Heart right ventricle (tissue), 16 donors: ENCODE measurements around the gene DPF3. TPM values are rescaled to one million over a fixed set of nuclear protein-coding genes. Genes with fewer than 3 reads are reported as not detected.
A peak's percentile ranks its signal among the peaks of the same experiment; 100 is the strongest.

Experiments used
- ATAC-seq, 8 donors: fragments of 200-7000 bp; cut with Tn5 transposase; one replicate each; pipeline ENCODE4 v1.9.1; 2020; ENCODE audit warnings: mild to moderate bottlenecking in 8 of 8, moderate library complexity in 8 of 8, moderate number of reproducible peaks in 1 of 8
- DNase-seq, 2 donors: peaks; one replicate each; pipeline ENCODE4 v3.0.0-alpha.2; 2020
- H3K27ac ChIP-seq, 10 donors: fragments of 200-600 bp; sonication (generic) in 2 of 10; one replicate each; pipeline versions ENCODE4 v1.5.0 to v1.8.0; 2020 to 2022; ENCODE audit warnings: mild to moderate bottlenecking in 3 of 10
- H3K27me3 ChIP-seq, 7 donors: fragments of 200-600 bp; one replicate each; pipeline ENCODE4 v1.8.0; 2021 to 2022; ENCODE audit warnings: mild to moderate bottlenecking in 2 of 7
- H3K36me3 ChIP-seq, 9 donors: fragments of 200-600 bp; sonication (generic) in 1 of 9; one replicate each; pipeline versions ENCODE4 v1.5.0 to v1.8.0; 2020 to 2022; ENCODE audit warnings: mild to moderate bottlenecking in 2 of 9
- H3K4me1 ChIP-seq, 9 donors: fragments of 200-600 bp; sonication (generic) in 1 of 9; one replicate each; pipeline versions ENCODE4 v1.5.0 to v1.8.0; 2020 to 2022; ENCODE audit warnings: mild to moderate bottlenecking in 4 of 9
- H3K4me3 ChIP-seq, 10 donors: fragments of 200-600 bp; sonication (generic) in 2 of 10; one replicate each; pipeline versions ENCODE4 v1.5.0 to v1.8.0; 2020 to 2022; ENCODE audit warnings: mild to moderate bottlenecking in 7 of 10, moderate library complexity in 2 of 10
- H3K9me3 ChIP-seq, 11 donors: fragments of 200-600 bp in 10 of 11; sonication (generic) in 2 of 11; one replicate each; pipeline versions ENCODE4 v1.5.0 to v1.8.0; 2013 to 2022; ENCODE audit warnings: mild to moderate bottlenecking in 2 of 11, control low read depth in 1 of 11, moderate library complexity in 1 of 11
- WGBS, 2 donors: extraction: QIAGEN DNeasy Blood & Tissue Kit; methylation state at CpG; one replicate each; pipeline ENCODE4 v1.1.7; 2013; ENCODE audit warnings: inconsistent platforms in 1 of 2; 5-methylcytosine and 5-hydroxymethylcytosine counted together
- intact Hi-C, 10 donors: fragments of 100-400 bp; cut with DNase I; formaldehyde crosslinking; loops; one replicate each; pipeline versions ENCODE4 v1.11.1 to v1.14.2; 2022
- polyA plus RNA-seq, 2 donors: library from polyadenylated mRNA; stranded (reverse); fragments of 200-250 nt; gene quantifications; one replicate each; pipeline ENCODE4 v1.2.3, GENCODE V29; 2013
- total RNA-seq, 10 donors: library from RNA; stranded (reverse); fragmentation: NEBNext Ultra II Directional in 3 of 10; extraction: Animal tissue kit (Norgen Biotek cat#: 25700) in 3 of 10; gene quantifications; one replicate each; pipeline versions ENCODE4 v1.2.1 to v1.2.4, GENCODE V29; 2021 to 2023
- TF ChIP-seq, protein P1 (sequence below), 9 donors: fragments of 200-600 bp; sonication (generic) in 2 of 9; IDR thresholded peaks; one replicate each; pipeline versions ENCODE4 v1.5.0 to v1.8.0; 2021 to 2022; ENCODE audit warnings: antibody characterized with exemption in 9 of 9, mild to moderate bottlenecking in 5 of 9, moderate library complexity in 1 of 9
- donor health status: Arrhythmogenic right ventricular cardiomyopathy.
- donor health status: ischemic (EF 13 %, LVEDD 7.1; RV severe dilation, severe dysfunction).
- donor health status: healthy with polysubstance abuse.
- donor health status: DM: no; HTN: yes; CAD: no.
- donor health status: DM: no; HTN: no; CAD: no.
- donor health status: ischemic (EF 25% LVEDD 6.9; RV normal size, moderate dysfunction).
- donor health status: ischemic (EF 25% LVEDD 5.7; RV mildly dilated, moderate dysfunction).
- donor health status: healthy.
- donor health status: DM: yes; HTN: yes; CAD: no.
- donor health status: Ischemic cardiomyopathy.
- donor health status: ischemic (EF 35%, LVEDD 5.7; RV mildly dilated, moderate dysfunction).
- donor health status: nonischemic (EF 11% LVEDD 7.7; RV severe dilation, severe dysfunction).
- donor health status: DM: yes; HTN: yes; CAD: no.
- donor health status: PGD.
- donor health status: ischemic (EF 29% LVEDD 5.4; RV normal size, mild dysfunction).
- donor health status: nonischemic (EF 23%, LVEDD 6.1; RV moderate dilation, normal function).

Gene DPF3
- total and polyA plus RNA-seq, 12 donors: 3.8 to 52.3 (median 35.6) TPM

DNA sequence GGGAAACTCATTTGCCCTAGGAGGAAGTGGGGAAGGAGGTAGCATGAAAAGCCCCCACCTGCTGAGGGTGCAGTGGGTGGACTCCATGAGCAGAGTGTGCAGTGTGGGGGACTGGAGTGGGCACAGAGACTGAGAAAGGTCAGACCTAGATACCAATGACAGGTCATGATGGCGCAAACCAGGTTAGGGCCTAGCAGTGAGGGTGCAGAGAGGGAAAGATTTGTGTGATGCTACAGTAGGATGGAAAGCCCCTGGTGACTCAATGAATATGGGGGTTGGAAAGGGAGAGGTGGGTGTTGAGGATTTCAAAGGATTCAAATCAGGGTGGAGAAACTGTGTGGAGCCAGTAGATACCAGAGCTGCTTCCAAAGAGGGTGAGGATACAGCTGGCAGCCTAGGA is 319.2 kb downstream of the DPF3 start:
- H3K4me3 ChIP-seq: no peak overlapping the region
- WGBS, 2 donors: 97 to 100% methylated on average over 1 of the region's 1 CpG
- H3K4me1 ChIP-seq: peaks cover 0 to 3% (median 0%) of the 10 kb centered on the region in 9 donors
- no peaks in the 10 kb centered on the region for H3K36me3 ChIP-seq
- no peak overlapping the region for H3K27ac ChIP-seq
- ATAC-seq (no peak), DNase-seq (no peak)
- H3K9me3 ChIP-seq: no peaks in the 10 kb centered on the region
- intact Hi-C loops: no loop called here
- H3K27me3 ChIP-seq: peaks cover 0 to 6% (median 0%) of the 10 kb centered on the region in 7 donors
- TF ChIP-seq, protein P1, sequence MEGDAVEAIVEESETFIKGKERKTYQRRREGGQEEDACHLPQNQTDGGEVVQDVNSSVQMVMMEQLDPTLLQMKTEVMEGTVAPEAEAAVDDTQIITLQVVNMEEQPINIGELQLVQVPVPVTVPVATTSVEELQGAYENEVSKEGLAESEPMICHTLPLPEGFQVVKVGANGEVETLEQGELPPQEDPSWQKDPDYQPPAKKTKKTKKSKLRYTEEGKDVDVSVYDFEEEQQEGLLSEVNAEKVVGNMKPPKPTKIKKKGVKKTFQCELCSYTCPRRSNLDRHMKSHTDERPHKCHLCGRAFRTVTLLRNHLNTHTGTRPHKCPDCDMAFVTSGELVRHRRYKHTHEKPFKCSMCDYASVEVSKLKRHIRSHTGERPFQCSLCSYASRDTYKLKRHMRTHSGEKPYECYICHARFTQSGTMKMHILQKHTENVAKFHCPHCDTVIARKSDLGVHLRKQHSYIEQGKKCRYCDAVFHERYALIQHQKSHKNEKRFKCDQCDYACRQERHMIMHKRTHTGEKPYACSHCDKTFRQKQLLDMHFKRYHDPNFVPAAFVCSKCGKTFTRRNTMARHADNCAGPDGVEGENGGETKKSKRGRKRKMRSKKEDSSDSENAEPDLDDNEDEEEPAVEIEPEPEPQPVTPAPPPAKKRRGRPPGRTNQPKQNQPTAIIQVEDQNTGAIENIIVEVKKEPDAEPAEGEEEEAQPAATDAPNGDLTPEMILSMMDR (IDR thresholded peaks at IDR 0.05): no peak

DNA sequence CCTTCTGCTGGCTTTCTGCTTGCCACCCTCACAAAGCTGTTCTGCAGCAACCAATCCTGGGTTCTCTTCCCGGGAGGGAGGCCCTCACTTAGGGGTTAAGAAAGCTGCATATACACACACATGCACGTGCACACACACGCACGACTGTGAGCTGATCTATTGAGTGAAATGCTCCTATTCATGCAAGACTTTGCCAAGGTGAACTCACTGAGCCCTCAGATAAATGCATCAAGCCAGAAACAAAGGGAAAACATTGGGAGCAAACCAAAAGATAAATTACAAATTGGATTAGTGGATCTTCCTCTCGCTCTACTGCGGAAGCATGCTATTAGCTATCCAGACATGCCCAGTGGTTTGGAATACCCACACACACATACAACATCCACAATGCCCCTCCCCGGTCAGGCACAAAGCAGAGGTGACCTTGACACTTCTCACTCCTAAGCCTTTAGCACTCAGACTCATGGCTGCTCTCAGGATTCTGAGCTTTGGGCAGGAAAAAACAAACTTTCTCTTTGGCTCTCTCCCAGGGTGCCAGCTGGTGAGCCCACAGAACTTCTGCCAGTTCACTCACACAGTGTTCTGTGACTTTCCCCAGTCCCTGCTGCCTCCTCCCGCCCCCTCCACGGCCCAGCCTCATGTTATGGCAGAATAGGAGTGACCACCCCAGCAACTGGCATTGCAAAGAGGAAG is 320.0 kb downstream of the DPF3 start:
- 69 to 75% methylated on average over 9 of the region's 9 CpGs for WGBS, 2 donors
- no peaks in the 10 kb centered on the region for H3K36me3 ChIP-seq
- peaks cover 0 to 3% (median 0%) of the 10 kb centered on the region in 9 donors for H3K4me1 ChIP-seq
- TF ChIP-seq, protein P1 (IDR thresholded peaks at IDR 0.05): no peak
- DNase-seq (no peak), ATAC-seq (peak in 6 of 8 donors; percentile 40 to 66 (median 58))
- H3K4me3 ChIP-seq: no peak overlapping the region
- H3K9me3 ChIP-seq: no peaks in the 10 kb centered on the region
- intact Hi-C loops: no loop called here
- H3K27me3 ChIP-seq: peaks cover 0 to 6% (median 0%) of the 10 kb centered on the region in 7 donors
- H3K27ac ChIP-seq: no peak overlapping the region

Other genes with a start within 250 kb of the DPF3 start
- gene DCAF4, start 32.4 kb upstream of the DPF3 start, total RNA-seq: 1 to 10 TPM; 3.8 to 8.9 (median 6.4) TPM
- gene DCAF4, start 32.4 kb upstream of the DPF3 start, polyA plus RNA-seq: 1 to 10 TPM; 2.2 to 6.5 TPM
- 10 to 100 TPM; 10.8 to 19.5 (median 14.5) TPM for gene ZFYVE1, start 133.0 kb upstream of the DPF3 start, total RNA-seq
- 1 to 10 TPM; 4.9 to 5.2 TPM for gene ZFYVE1, start 133.0 kb upstream of the DPF3 start, polyA plus RNA-seq
- 10 to 100 TPM; 35.1 to 43.3 (median 39.9) TPM for gene RBM25, start 164.4 kb upstream of the DPF3 start, total RNA-seq
- 10 to 100 TPM; 13.5 to 51.4 TPM for gene RBM25, start 164.4 kb upstream of the DPF3 start, polyA plus RNA-seq
- 10 to 100 TPM; 19.9 to 33.7 (median 24.9) TPM for gene PSEN1, start 242.4 kb upstream of the DPF3 start, total RNA-seq
- gene PSEN1, start 242.4 kb upstream of the DPF3 start, polyA plus RNA-seq: 10 to 100 TPM; 13.2 to 15.5 TPM